HG03139 (cell line): ENCODE measurements around the gene AP1G2.
"Not testable (repeated sequence)": the region's sequence is repeated elsewhere in the genome, so short reads cannot be mapped to it uniquely, and the experiment has no call there.

ENCODE experiments used
- ATAC-seq: cut with Tn5 transposase; IDR thresholded peaks from one replicate; pipeline ENCODE4 v1.9.1; 2021; ENCODE audit not compliant: unreplicated experiment

The AP1G2 gene

GRCh38 chr14:23539248-23540140 lies 28.1 kb downstream of the AP1G2 start:
- no peak for ATAC-seq

DNA sequence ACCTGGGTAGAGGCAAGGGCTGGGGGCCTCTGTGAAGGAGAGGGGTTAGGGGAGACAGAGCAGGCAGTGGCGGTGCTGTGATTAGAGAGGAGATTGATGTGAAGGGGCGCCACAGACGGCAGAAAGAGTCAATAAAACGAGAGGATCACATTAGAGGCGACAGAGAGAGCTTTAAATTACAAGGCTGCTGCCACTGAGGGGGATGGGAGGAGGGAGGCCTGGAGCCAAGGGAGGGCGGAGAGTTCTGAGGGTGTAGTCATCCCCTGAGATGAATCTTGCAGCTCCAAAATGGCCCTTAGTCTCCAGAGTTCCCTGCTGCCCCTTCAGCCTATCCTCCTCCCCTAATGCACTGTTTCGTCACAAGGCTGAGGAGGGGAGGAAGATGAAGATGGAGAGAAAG lies 28.8 kb downstream of the AP1G2 start:
- no peak for ATAC-seq

- no peak for ATAC-seq
Observed at GRCh38 chr14:23538050-23538718, 29.4 kb downstream of the AP1G2 start.

DNA sequence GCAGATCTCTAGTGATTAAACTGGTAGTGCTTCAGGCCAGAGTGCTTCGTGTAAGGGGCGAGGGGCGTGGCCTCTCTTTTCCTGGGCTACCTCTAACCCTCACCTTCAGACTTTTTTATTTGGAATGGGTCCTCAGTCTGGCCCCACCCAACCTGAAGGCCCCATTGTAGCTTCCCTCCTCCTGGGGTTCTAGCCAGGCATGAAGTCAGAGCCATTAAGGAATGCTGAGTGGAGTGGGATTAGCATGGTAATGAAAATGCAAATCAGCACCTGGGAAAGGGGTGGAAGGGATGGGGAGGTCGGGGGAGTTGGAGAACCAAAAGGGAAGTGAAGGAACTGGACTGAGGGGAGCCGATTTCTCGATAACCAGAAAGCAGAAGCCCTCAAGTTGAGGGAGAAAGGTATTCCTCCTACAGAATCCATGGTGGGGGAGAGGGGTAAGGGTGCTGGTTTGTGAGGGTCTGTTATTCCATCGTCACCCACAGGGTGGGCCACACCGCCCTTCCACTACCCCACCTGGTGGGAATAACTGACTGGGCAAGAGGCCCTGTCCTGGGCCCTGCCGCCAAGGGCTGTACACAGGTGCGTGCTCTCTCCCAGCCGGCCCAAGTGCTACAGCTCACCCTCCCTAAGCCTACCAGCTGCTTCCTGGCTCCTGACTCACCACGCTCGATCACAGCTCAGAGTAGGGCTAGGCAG lies 30.1 kb downstream of the AP1G2 start:
- no peak for ATAC-seq

DNA sequence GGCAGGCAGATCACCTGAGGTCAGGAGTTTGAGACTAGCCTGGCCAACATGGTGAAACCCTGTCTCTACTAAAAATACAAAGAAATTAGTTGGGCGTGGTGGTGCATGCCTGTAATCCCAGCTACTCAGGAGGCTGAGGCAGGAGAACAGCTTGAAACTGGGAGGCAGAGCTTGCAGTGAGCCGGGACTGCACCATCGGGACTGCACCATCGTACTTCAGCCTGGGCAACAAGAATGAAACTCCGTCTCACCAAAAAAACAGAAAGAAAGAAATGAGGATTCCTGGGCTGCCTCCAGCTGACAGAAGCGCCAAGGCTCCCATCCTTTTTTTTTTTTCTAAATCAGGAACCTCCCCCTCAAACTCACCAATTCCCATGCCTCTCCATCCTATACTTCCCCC lies 30.7 kb downstream of the AP1G2 start:
- ATAC-seq = not testable (repeated sequence)

DNA sequence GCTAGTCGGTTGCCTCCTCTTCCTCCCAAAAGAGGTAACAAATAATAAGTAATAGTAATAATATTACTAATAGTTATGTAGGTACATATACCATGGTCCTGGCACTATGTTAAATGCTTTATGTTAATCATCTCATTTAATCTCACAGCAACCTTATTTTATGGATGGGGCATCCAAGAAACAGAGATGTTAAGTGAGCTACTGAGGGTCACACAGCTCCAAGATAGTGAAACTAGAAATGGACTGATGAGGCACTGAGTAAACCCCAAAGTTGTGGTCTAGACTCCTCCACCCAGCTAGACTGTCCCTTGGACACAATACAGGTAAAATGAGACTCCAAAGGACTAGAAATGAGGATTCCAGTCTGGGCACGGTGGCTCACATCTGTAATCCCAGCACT lies 31.1 kb downstream of the AP1G2 start:
- no peak for ATAC-seq

GRCh38 chr14:23535943-23536342 lies 31.6 kb downstream of the AP1G2 start:
- ATAC-seq = no peak

DNA sequence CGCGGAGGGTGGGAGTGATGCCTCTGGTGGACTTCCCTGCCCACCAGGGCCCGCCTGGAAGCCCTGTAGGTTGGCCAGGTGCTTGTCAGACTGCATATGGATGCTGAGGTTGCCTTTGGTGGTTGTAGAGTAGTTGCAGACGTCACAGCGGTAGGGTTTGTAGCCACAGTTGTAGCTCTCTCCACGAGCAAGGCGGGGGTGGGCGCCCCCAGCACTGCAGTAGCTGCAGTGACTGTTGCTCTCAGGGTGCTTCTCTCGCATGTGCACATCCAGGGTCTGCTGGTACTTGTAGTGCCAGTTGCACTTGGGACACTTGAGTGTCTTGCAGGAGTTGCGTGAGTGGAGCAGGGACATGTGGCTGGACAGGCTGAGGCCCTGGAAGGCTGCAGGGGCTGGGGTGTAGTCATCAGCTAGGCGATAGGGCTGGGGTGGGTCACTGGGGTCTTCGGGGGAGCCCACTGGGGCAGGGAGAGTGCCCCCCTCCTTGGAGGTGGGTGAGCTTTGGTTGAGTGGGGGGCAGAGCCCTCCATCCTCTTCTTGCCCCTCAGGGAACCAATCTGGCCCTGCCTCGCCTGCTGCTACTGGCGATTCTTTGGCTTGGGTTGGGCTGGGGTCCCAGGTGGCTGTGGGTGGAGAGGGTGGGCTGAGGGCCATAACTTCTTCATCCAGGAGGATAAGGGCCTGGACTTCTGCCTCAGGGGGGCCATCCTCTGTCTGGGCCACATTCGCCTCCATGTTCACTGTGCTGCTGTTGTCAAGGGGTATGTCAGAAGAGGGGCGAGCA lies 33.7 kb downstream of the AP1G2 start:
- ATAC-seq = no peak

GRCh38 chr14:23532658-23533057 lies 34.9 kb downstream of the AP1G2 start:
- ATAC-seq = no peak

- no peak for ATAC-seq
Observed at GRCh38 chr14:23531391-23531790, 36.2 kb downstream of the AP1G2 start.

GRCh38 chr14:23530375-23531055 lies 37.1 kb downstream of the AP1G2 start:
- no peak for ATAC-seq

GRCh38 chr14:23529016-23529415 lies 38.6 kb downstream of the AP1G2 start:
- ATAC-seq = no peak

DNA sequence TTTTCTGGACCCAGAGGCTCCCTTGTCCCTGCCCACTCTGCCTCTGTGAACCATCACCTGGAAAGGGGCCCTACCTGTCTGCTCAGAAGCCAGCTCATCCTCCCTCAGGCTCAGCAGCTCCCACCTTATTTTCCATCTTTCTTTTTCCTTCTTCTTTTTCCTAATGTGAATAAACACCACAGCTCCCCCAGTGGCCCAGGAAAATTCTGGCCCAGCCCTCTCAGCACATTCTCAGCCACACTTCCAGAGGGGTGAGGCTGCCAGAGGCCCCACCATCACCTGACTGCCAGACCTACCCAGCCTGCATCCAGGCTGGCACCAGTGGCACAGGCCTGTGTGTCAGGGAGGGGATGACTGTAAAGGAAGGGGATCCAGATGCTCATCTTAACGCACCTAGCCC lies 39.0 kb downstream of the AP1G2 start:
- no peak for ATAC-seq

GRCh38 chr14:23525611-23526010 lies 42.0 kb downstream of the AP1G2 start:
- no peak for ATAC-seq

- no peak for ATAC-seq
Observed at GRCh38 chr14:23524954-23525353, 42.6 kb downstream of the AP1G2 start.

DNA sequence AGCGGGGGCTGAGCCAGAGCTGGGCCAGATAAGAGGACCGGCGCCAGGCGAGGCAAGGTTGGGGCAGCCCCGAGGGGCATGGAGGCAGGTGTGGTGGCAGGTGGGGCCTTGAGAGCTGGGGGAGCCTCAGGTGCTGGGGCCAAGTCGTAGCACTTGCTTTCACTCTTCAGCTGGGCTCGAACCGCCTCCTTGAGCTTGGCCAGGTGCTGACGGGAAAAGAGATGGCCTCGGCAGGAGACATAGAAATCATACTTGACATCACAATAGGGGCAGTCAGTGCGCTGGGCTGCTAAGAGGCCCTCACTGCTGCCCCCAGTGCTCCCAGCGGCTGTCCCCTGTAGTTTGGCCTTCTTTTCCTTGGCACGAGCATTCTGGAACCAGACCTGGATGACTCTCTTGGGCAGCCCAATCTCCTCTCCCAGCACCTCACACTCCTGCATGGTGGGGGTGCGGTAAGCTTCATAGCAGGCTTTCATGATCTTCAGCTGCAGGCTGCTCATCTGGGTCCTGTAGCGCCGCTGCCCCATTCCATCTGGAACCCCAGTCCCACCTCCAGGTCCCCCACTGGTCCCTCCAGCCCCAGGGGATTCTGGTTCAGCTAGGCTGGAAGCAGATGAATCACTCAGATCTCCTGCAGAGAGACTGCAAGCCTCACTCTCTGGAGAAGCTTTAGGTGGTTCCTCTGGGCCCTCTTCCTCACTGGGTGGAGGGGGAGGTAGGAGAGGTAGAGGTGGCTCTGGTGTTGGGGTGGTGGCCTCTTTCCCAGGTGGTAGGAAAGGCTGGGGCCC lies 44.2 kb downstream of the AP1G2 start:
- no peak for ATAC-seq

GRCh38 chr14:23522643-23523198 lies 44.9 kb downstream of the AP1G2 start:
- no peak for ATAC-seq

- ATAC-seq = no peak
Observed at GRCh38 chr14:23521785-23522640, 45.6 kb downstream of the AP1G2 start.
